ENCODE results near the gene SCUBE1.

Gene SCUBE1

DNA sequence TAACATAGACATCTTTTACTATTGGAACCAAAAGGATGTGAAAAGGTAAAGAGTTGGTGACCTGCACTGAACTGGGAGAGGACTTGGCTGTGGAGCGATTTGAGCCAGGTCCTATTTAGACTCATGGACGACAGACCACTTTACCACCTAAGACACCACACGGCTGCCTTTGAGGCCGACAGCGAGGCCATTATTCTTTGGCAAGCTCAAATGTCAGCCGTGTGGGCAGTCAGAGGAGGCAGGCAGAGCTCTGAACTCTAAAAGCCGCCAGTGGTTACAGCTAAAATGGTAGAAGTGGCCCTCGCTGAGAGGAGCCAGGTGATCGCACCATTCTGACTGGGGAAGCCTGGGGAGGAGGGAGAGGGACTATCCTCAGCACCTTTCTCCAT, 50.5 kb downstream of the SCUBE1 start:
- TF ChIP-seq, protein P1, sequence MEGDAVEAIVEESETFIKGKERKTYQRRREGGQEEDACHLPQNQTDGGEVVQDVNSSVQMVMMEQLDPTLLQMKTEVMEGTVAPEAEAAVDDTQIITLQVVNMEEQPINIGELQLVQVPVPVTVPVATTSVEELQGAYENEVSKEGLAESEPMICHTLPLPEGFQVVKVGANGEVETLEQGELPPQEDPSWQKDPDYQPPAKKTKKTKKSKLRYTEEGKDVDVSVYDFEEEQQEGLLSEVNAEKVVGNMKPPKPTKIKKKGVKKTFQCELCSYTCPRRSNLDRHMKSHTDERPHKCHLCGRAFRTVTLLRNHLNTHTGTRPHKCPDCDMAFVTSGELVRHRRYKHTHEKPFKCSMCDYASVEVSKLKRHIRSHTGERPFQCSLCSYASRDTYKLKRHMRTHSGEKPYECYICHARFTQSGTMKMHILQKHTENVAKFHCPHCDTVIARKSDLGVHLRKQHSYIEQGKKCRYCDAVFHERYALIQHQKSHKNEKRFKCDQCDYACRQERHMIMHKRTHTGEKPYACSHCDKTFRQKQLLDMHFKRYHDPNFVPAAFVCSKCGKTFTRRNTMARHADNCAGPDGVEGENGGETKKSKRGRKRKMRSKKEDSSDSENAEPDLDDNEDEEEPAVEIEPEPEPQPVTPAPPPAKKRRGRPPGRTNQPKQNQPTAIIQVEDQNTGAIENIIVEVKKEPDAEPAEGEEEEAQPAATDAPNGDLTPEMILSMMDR (IDR thresholded peaks at IDR 0.05), result no peak

DNA sequence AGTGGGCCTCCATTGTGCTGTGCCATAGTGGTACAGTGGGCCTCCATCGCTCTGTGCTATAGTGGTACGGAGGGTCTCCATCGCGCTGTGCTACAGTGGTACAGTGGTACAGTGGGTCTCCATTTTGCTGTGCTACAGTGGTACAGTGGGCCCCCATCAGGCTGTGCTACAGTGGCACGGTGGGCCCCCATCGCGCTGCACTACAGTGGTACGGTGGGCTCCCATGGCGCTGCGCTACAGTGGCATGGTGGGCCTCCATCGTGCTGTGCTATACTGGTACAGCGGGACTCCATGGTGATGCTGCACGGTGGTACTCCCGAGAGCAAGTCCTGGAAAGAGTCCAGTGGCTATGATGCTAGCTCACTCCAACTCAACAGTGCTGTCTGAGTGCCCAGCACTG, 51.8 kb downstream of the SCUBE1 start:
- TF ChIP-seq, protein P1 (IDR thresholded peaks at IDR 0.05), result no peak

DNA sequence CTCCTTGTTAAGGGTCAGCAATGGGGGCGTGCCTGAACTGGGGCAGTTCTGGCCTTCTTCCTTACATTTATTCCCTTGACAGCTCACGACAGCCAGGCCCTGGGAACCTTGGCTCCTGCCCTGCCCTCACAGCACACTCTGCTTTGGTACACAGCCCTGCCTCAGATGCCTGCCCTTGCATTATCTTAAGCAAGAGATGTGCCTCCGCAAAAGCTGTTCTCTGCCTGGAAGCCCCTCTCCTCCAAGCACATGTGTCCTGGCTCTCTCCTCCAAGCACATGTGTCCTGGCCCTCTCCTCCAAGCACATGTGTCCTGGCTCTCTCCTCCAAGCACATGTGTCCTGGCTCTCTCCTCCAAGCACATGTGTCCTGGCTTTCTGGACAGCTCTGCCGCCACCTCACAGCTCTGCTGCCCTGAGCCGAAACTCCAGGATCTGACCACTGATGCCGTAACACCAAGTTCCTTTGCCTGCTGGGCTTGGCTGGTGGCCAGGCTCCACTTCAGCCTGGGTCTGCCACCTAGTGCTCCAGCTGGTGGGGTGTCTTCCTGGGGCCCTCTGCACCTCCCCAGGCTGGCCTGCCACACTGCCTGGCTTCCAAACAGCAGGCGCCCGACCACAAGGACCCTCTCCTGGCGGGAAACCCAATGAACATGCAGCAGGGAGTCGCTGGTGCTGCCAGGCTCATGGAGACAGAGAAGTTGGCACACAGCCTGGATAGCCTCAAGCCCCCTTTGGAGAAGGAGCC, 53.0 kb downstream of the SCUBE1 start:
- TF ChIP-seq, protein P1 (IDR thresholded peaks at IDR 0.05), result no peak

DNA sequence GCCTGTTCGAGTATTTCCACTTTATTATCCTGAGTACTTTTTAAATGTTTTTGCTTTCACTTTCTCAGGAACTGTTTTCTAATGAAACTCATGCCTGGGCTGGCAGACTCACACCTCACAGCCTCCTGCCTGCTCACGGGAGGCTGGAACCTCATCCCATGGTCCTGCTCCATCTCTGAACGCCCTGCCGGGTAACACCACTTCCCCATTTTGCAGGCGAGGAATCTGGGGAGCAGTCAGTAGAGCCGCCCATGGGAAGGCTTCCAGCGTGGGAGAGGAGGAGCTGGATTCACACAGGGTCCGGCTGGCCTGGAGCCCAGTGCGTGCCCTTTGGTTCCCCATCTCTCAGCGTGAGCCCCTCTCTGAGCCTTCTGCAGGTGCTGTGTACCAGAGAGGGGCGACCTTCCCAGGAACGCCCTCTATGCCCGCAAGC, 53.6 kb downstream of the SCUBE1 start:
- TF ChIP-seq, protein P1 (IDR thresholded peaks at IDR 0.05), result no peak

DNA sequence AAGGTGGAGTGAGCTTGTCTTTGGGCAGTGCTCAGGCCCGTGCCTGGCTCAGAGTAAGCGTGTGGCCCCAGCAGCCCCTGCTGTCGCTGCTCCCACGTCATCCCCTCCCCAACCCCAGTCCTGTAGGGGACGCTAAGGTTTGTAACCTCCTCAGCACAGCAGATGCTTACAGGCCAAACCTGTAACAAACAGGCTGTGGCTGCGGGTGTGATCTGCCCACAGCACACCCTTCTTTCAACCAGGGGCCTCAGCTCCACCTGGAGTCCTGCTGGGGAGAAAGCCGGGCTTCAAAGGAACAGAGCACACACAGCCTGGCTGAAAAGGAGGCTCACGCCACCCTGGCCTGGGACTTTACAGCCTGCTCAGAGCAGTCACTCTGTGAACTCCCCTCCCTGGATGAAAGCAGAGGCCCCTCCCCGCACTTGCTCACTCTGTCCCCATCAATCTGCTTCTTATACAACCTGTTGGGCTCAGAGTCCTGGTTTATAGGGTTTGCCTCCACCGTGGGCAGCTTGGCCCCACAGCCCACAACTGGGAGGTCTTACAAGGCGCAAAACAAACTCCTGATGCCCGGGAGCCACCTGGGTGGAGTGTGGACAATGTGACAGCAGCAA, 54.3 kb downstream of the SCUBE1 start:
- TF ChIP-seq, protein P1 (IDR thresholded peaks at IDR 0.05), result no peak

DNA sequence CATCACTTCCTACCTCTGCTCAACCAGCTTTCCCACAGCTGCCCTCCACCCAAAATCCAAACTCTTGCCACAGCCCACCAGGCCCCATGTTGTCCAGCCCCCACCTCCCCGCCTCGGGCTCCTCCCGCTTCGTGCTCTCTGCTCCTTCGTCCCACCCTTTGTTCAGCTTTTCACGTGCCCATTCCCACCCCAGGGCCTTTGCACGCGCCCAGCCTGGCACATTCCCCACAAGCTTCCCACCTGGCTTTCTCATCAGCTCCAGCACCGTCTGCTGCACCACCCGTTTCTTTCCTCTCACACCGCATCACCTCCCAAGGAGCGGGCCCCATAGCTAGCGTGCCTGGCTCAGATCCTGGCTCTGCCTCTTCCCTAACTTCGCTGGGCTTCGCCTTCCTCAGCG, 54.8 kb downstream of the SCUBE1 start:
- TF ChIP-seq, protein P1 (IDR thresholded peaks at IDR 0.05), result no peak

DNA sequence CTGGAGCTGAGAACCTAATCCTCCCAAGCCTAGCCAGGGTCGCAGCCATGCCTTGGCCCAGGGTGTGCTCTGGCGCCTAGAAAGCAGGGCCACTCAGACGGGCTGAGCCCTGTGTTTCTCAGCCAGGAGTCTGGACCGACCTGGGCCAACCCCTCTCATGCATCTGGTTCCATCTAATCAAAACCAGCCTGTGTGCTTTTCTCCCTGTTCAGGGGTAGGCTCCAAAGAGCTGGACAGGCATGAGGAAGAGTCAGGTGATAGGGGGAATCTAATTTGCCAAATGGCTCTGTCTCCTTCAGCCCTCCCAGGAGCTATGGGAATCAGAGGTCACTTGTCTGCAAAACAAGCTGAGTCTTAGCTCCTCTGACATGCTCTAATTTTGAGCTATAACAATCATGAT, 55.7 kb downstream of the SCUBE1 start:
- TF ChIP-seq, protein P1 (IDR thresholded peaks at IDR 0.05), result no peak

Measured in LNCAP (cell line).